ENCODE results near the gene BTF3L4. TPM values are rescaled to one million over a fixed set of nuclear protein-coding genes. Genes with fewer than 3 reads are reported as not detected.
"Not testable (repeated sequence)": the region's sequence is repeated elsewhere in the genome, so short reads cannot be mapped to it uniquely, and the experiment has no call there.

Gene BTF3L4
- total RNA-seq, 4 donors from 2014 or later, result 46.9 to 61.9 (median 49.0) TPM

DNA sequence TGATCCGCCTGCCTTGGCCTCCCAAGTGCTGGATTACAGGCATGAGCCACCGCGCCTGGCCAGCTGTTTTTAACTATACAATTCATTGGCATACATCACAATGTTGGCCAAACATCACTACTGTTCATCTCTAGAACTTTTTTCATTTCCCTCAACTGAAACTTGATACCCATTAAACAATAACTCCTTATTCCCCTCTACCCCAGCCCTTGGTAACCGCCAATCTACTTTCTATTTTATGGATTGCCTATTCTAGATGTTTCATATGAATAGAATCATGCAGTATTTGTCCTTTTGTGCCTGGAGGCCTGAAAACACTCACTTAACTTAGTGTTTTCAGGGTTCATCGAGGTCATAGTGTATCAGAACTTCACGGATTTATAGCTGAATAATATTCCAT lies 16.2 kb downstream of the BTF3L4 start:
- TF ChIP-seq POLR2A (IDR thresholded peaks at IDR 0.05), result no peak
- TF ChIP-seq, protein P1, sequence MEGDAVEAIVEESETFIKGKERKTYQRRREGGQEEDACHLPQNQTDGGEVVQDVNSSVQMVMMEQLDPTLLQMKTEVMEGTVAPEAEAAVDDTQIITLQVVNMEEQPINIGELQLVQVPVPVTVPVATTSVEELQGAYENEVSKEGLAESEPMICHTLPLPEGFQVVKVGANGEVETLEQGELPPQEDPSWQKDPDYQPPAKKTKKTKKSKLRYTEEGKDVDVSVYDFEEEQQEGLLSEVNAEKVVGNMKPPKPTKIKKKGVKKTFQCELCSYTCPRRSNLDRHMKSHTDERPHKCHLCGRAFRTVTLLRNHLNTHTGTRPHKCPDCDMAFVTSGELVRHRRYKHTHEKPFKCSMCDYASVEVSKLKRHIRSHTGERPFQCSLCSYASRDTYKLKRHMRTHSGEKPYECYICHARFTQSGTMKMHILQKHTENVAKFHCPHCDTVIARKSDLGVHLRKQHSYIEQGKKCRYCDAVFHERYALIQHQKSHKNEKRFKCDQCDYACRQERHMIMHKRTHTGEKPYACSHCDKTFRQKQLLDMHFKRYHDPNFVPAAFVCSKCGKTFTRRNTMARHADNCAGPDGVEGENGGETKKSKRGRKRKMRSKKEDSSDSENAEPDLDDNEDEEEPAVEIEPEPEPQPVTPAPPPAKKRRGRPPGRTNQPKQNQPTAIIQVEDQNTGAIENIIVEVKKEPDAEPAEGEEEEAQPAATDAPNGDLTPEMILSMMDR (IDR thresholded peaks at IDR 0.05), result no peak
- 80 to 92% methylated on average over 6 of the region's 6 CpGs for WGBS, 2 donors
- intact Hi-C loops (cut with DNase I; ENCODE audit: low total_unique reads), result no loop called here
- no peak overlapping the region for H3K4me3 ChIP-seq (ENCODE audit: low read depth, poor library complexity, severe bottlenecking)
- no peak for DNase-seq (ENCODE audit: low spot score in 2 of 2)

DNA sequence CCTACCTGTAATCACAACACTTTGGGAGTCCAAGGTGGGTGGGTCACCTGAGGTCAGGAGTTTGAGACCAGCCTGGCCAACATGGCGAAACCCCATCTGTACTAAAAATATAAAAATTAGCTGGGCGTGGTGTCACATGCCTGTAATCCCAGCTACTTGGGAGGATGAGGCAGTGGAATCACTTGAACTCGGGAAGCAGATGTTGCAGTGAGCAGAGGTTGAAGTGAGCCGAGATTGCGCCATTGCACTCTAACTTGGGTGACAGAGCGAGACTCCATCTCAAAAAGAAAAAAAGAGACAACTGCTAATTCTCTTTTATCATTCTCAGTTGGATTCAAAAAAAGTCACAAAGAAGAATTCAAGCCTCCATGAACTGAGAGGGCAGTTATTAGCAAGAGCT lies 21.2 kb downstream of the BTF3L4 start:
- H3K4me3 ChIP-seq (ENCODE audit: low read depth, poor library complexity, severe bottlenecking); intact Hi-C loops (cut with DNase I; ENCODE audit: low total_unique reads); DNase-seq (ENCODE audit: low spot score in 2 of 2): not testable (repeated sequence)
- WGBS, 2 donors, result 89 to 90% methylated on average over 6 of the region's 6 CpGs

DNA sequence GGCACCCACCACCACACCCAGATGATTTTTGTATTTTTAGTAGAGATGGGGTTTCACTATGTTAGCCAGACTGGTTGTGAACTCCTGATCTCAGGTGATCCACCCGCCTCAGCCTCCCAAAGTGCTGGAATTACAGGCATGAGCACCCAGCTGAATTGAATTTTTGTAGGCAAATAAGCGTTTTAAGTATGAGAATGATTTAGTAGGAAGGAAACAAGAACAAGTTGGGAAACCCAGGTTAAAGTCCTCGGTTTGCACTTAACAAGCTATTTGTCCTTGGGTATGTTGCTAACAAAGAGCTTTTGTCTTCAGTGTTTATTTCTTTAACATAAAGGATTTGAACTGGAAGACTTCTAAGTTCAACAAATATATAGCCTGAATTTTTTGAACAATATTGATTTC lies 23.9 kb downstream of the BTF3L4 start:
- 77 to 86% methylated on average over 3 of the region's 3 CpGs for WGBS, 2 donors

DNA sequence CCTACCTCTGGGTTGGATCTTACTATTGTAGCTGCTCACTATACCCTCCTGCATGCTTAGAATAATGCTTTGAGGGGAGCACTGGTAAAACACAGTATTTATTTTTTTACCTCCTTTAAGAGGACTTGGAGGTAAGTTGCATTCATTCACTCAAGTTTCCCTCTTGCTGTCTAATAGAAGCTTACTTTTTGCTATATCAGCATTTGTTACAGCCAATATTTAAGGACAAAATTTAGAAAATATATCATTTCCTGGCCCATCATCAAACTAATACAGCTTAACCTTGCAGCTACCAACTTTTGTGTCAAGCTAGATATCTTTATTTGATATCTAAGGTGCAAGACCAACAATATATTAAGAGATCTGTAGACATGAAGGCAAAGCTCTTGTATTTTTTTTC lies 31.8 kb downstream of the BTF3L4 start:
- DNase-seq (ENCODE audit: low spot score in 2 of 2); H3K4me3 ChIP-seq (ENCODE audit: low read depth, poor library complexity, severe bottlenecking); intact Hi-C loops (cut with DNase I; ENCODE audit: low total_unique reads): not testable (repeated sequence)

More for the DNA sequence above, 23.9 kb downstream of the BTF3L4 start:
- no peak for TF ChIP-seq POLR2A (IDR thresholded peaks at IDR 0.05)
- TF ChIP-seq, protein P1 (IDR thresholded peaks at IDR 0.05), result no peak
- intact Hi-C loops (cut with DNase I; ENCODE audit: low total_unique reads), result no loop called here
- H3K4me3 ChIP-seq (ENCODE audit: low read depth, poor library complexity, severe bottlenecking), result no peak overlapping the region
- DNase-seq (ENCODE audit: low spot score in 2 of 2), result no peak

DNA sequence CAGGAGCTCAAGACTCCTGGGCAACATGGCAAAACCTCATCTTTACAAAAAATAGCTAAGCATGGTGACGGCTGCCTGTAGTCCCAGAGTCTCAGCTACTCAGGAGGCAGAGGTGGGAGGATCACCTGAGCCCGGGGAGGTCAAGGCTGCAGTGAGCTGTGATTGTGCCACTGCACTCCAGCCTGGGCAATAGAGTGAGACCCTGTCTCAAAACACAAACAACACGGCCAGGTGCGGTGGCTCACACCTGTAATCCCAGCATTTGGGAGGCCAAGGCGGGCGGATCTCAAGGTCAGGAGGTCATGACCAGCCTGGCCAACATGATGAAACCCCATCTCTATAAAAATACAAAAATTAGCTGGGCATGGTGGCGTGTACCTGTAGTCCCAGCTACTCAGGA lies 38.2 kb downstream of the BTF3L4 start:
- H3K4me3 ChIP-seq (ENCODE audit: low read depth, poor library complexity, severe bottlenecking); DNase-seq (ENCODE audit: low spot score in 2 of 2); intact Hi-C loops (cut with DNase I; ENCODE audit: low total_unique reads): not testable (repeated sequence)
- WGBS, 2 donors, result 86 to 88% methylated on average over 7 of the region's 7 CpGs

DNA sequence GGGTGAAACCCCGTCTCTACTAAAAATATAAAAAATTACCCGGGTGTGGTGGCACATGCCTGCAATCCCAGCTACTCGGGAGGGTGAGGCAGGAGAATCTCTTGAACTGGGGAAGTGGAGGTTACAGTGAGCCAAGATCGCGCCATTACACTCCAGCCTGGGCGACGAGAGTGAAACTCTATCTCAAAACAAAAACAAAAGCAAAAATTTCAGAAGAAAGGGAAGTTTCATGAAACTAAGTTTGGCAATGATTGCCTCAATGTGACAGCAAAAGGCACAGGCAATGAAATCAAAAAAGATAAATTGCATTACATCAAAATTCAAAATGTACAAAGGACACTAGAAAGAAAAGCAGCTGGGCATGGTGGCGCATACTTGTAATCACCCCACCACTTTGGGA lies 40.1 kb downstream of the BTF3L4 start:
- intact Hi-C loops (cut with DNase I; ENCODE audit: low total_unique reads), result no loop called here
- WGBS, 2 donors, result 71 to 75% methylated on average over 8 of the region's 8 CpGs

DNA sequence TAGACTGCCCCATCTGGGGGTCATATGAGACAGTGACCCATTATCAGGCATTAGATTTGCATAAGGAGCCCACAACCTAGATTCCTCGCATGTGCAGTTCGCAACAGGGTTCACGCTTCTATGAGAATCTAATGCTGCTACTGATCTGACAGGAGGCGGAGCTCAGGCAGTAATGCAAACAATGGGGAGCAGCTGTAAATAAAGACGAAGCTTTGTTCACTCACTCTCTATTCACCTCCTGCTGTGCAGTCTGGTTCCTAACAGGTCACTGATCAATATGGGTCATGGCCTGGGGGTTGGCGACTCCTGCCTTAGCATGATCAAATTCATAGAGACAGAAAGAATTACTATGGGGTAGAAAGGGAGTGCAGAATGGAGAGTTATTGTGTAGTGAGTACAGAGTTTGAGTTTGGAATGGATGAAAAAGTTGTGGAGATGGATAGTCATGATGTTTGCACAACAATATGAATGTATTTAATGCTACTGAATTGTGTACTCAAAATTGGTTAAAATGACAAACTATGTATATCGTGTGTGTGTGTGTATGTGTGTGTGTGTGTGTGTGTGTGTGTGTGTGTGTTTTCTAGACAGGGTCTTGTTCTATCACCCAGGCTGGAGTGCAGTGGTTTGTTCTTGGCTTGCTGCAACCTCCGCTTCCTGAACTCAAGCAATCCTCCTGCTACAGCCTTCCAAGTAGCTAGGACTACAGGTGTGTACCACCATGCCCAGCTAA lies 42.2 kb downstream of the BTF3L4 start:
- WGBS, 2 donors, result 52 to 58% methylated on average over 8 of the region's 8 CpGs
- no peak overlapping the region for H3K4me3 ChIP-seq (ENCODE audit: low read depth, poor library complexity, severe bottlenecking)
- TF ChIP-seq, protein P1 (IDR thresholded peaks at IDR 0.05), result no peak
- no peak for TF ChIP-seq POLR2A (IDR thresholded peaks at IDR 0.05)
- no peak for DNase-seq (ENCODE audit: low spot score in 2 of 2)
- intact Hi-C loops (cut with DNase I; ENCODE audit: low total_unique reads), result no loop called here

More for the DNA sequence above, 40.1 kb downstream of the BTF3L4 start:
- DNase-seq (ENCODE audit: low spot score in 2 of 2), result no peak
- TF ChIP-seq, protein P1 (IDR thresholded peaks at IDR 0.05), result no peak
- no peak for TF ChIP-seq POLR2A (IDR thresholded peaks at IDR 0.05)
- no peak overlapping the region for H3K4me3 ChIP-seq (ENCODE audit: low read depth, poor library complexity, severe bottlenecking)
